Right ventricle myocardium superior (tissue), 1 donor: ENCODE data around the gene ORC4. TPM values are rescaled to one million over a fixed set of nuclear protein-coding genes. Genes with fewer than 3 reads are reported as not detected.
A peak's percentile ranks its signal among the peaks of the same experiment; 100 is the strongest.

ENCODE experiments used
- ATAC-seq: fragments of 200-7000 bp; cut with Tn5 transposase; one replicate; pipeline ENCODE4 v1.9.1; 2020; ENCODE audit warnings: mild to moderate bottlenecking; ENCODE audit not compliant: poor library complexity
- DNase-seq: peaks from one replicate; pipeline ENCODE4 v3.0.0-alpha.2; 2020
- intact Hi-C: fragments of 100-400 bp; cut with DNase I; formaldehyde crosslinking; loops from one replicate; pipeline ENCODE4 v1.11.2; 2022
- long read RNA-seq: library from polyadenylated mRNA; unstranded; transcript quantifications from one replicate; pipeline ENCODE4 v2.0.0, GENCODE V29; 2021
- total RNA-seq: library from RNA; stranded (reverse); fragmentation: NEBNext Ultra II Directional; extraction: Animal tissue kit (Norgen Biotek cat#: 25700); gene quantifications from one replicate; pipeline ENCODE4 v1.2.1, GENCODE V29; 2021
- donor health status: DM: no; HTN: yes; CAD: no; lungs with severe emphysema.

Gene ORC4
- 49.8 TPM for total RNA-seq
- long read RNA-seq, full-length matches to known transcripts: 31 of 44 reads
- long read RNA-seq, partial matches to known transcripts: 2 of 44 reads
- long read RNA-seq, other reads (novel, unspliced or antisense): 11 of 44 reads

GRCh38 chr2:148020111-148021058, at the start of gene ORC4:
Gene ORC4 (minus strand): TSS chr2:148020737. CDS start chr2:147975958, 44,779 bp downstream.
- DNase-seq: peak; percentile 97
- peak; percentile 98 for ATAC-seq
- intact Hi-C loops: no loop called here

- intact Hi-C loops: no loop called here
- no peak for DNase-seq
- ATAC-seq: no peak
These were observed 47.3 kb upstream of the ORC4 start for GRCh38 chr2:148067801-148068200.

GRCh38 chr2:148065936-148066335, 45.4 kb upstream of the ORC4 start:
- intact Hi-C loops: no loop called here
- ATAC-seq: no peak
- no peak for DNase-seq

- intact Hi-C loops: no loop called here
- no peak for DNase-seq
- ATAC-seq: no peak
These were observed 43.1 kb upstream of the ORC4 start for GRCh38 chr2:148063633-148064032.

- ATAC-seq (no peak), DNase-seq (no peak)
- intact Hi-C loops: no loop called here
These were observed 38.1 kb upstream of the ORC4 start for GRCh38 chr2:148058641-148059040.

GRCh38 chr2:148052687-148053086, 32.1 kb upstream of the ORC4 start:
- ATAC-seq (no peak), DNase-seq (no peak)
- intact Hi-C loops: no loop called here

GRCh38 chr2:148049284-148049683, 28.7 kb upstream of the ORC4 start:
- DNase-seq: no peak
- intact Hi-C loops: no loop called here

GRCh38 chr2:148048475-148049221, 28.1 kb upstream of the ORC4 start:
- intact Hi-C loops: no loop called here
- ATAC-seq (no peak), DNase-seq (no peak)

More at GRCh38 chr2:148049284-148049683, 28.7 kb upstream of the ORC4 start:
- no peak for ATAC-seq

- DNase-seq (no peak), ATAC-seq (no peak)
- intact Hi-C loops: no loop called here
These were observed 26.3 kb upstream of the ORC4 start for GRCh38 chr2:148046802-148047201.

GRCh38 chr2:148044322-148044721, 23.8 kb upstream of the ORC4 start:
- ATAC-seq (no peak), DNase-seq (no peak)
- intact Hi-C loops: no loop called here

- intact Hi-C loops: no loop called here
- DNase-seq: no peak
- ATAC-seq: no peak
These were observed 21.7 kb upstream of the ORC4 start for GRCh38 chr2:148042219-148042618.

GRCh38 chr2:148039783-148040182, 19.2 kb upstream of the ORC4 start:
- intact Hi-C loops: no loop called here
- ATAC-seq (no peak), DNase-seq (no peak)

- intact Hi-C loops: no loop called here
- DNase-seq (no peak), ATAC-seq (no peak)
These were observed 11.7 kb upstream of the ORC4 start for GRCh38 chr2:148032215-148032614.

- DNase-seq: no peak
- no peak for ATAC-seq
- intact Hi-C loops: no loop called here
These were observed 10.6 kb upstream of the ORC4 start for GRCh38 chr2:148031152-148031551.

- no peak for DNase-seq
- intact Hi-C loops: no loop called here
- ATAC-seq: no peak
These were observed 8.2 kb upstream of the ORC4 start for GRCh38 chr2:148028781-148029180.

- ATAC-seq: no peak
- intact Hi-C loops: no loop called here
- DNase-seq: no peak
These were observed 7.3 kb upstream of the ORC4 start for GRCh38 chr2:148027822-148028221.

GRCh38 chr2:148026573-148026972, 6.0 kb upstream of the ORC4 start:
- intact Hi-C loops: no loop called here
- no peak for ATAC-seq
- no peak for DNase-seq

GRCh38 chr2:148023861-148024260, 3.3 kb upstream of the ORC4 start:
- no peak for DNase-seq
- no peak for ATAC-seq
- intact Hi-C loops: no loop called here

GRCh38 chr2:148022882-148023281, 2.3 kb upstream of the ORC4 start:
- DNase-seq: no peak
- ATAC-seq: no peak
- intact Hi-C loops: no loop called here

- ATAC-seq: no peak
- no peak for DNase-seq
- intact Hi-C loops: no loop called here
These were observed 1.8 kb upstream of the ORC4 start for GRCh38 chr2:148022351-148022750.
